GM12878 (cell line): ENCODE measurements around the gene LRRK1. TPM values are rescaled to one million over a fixed set of nuclear protein-coding genes. Genes with fewer than 3 reads are reported as not detected.

Experiments used
- ATAC-seq: fragments of 200-7000 bp; cut with Tn5 transposase; 3 replicates; pipeline ENCODE4 v1.9.1; 2020; ENCODE audit warnings: mild to moderate bottlenecking, moderate library complexity
- BruUV-seq: library from RNA; stranded (reverse); fragments of 400-500 nt; replicated peaks from 2 replicates; lab custom pipeline; 2021; lab: Mats Ljungman, UMichigan
- CTCF ChIA-PET: fragments of 300-600 bp; sonication (Branson Sonifier 250); formaldehyde crosslinking; extraction: SDS; loops from one replicate; lab custom pipeline; 2021; ENCODE audit warnings: inconsistent platforms; lab: Yijun Ruan, JAX
- POLR2A ChIA-PET: fragments of 350-600 bp; formaldehyde crosslinking; extraction: SDS; loops from one replicate; lab custom pipeline; 2021; ENCODE audit warnings: inconsistent platforms; lab: Charles Lee
- RAD21 ChIA-PET: fragments of 300-600 bp; sonication (Branson Sonifier 250); formaldehyde crosslinking; loops from one replicate; lab custom pipeline; 2023; ENCODE audit warnings: antibody characterized with exemption; ENCODE audit not compliant: unreplicated experiment; lab: Charles Lee
- SMC1A ChIA-PET: fragments of 300-600 bp; sonication (Branson Sonifier 250); formaldehyde crosslinking; loops from one replicate; lab custom pipeline; 2023; ENCODE audit not compliant: unreplicated experiment, uncharacterized antibody; lab: Charles Lee
- DNase-seq: peaks from one replicate; pipeline ENCODE4 v3.0.0-alpha.2; 2011; ENCODE audit warnings: low read depth, low spot score
- FAIRE-seq: peaks from 3 replicates; lab custom pipeline; 2011; peaks lifted over from hg19 to GRCh38; lab: Jason Lieb, UNC
- H2AFZ ChIP-seq: 2 replicates; pipeline ENCODE4 v1.6.0; 2011; ENCODE audit warnings: low read depth, low read length, control low read depth; ENCODE audit not compliant: control insufficient read depth
- H3K27ac ChIP-seq: 2 replicates; pipeline ENCODE4 v1.5.1; 2011; ENCODE audit warnings: control low read depth; ENCODE audit not compliant: control insufficient read depth, insufficient read depth
- H3K27me3 ChIP-seq, 2 experiments: replicated peaks in 1 of 2; 2 replicates each; pipeline versions ENCODE4 v1.6.0 to v1.6.1; 2011; ENCODE audit warnings: low read length in 1 of 2; ENCODE audit not compliant: control insufficient read depth in 2 of 2, insufficient read depth in 2 of 2
- H3K36me3 ChIP-seq, 2 experiments: 2 replicates each; pipeline ENCODE4 v1.5.1; 2011; ENCODE audit warnings: low read length in 1 of 2; ENCODE audit not compliant: control insufficient read depth in 2 of 2, insufficient read depth in 2 of 2
- H3K4me1 ChIP-seq: 2 replicates; pipeline ENCODE4 v1.6.1; 2011; ENCODE audit warnings: mild to moderate bottlenecking, low read length, moderate library complexity, mixed read lengths; ENCODE audit not compliant: control insufficient read depth, insufficient read depth
- H3K4me2 ChIP-seq: 2 replicates; pipeline ENCODE4 v1.6.0; 2011; ENCODE audit warnings: control low read depth; ENCODE audit not compliant: control insufficient read depth, insufficient read depth
- H3K4me3 ChIP-seq: fragments of 200-600 bp; sonication (generic); 2 replicates; pipeline ENCODE4 v1.5.1; 2016
- H3K79me2 ChIP-seq: 2 replicates; pipeline ENCODE4 v1.6.0; 2011; ENCODE audit warnings: low read length; ENCODE audit not compliant: control insufficient read depth, insufficient read depth
- H3K9ac ChIP-seq: 2 replicates; pipeline ENCODE4 v1.8.0; 2011; ENCODE audit warnings: low read length, control low read depth, mixed read lengths; ENCODE audit not compliant: control insufficient read depth, insufficient read depth
- H3K9me3 ChIP-seq: replicated peaks from 3 replicates; pipeline ENCODE4 v1.5.1; 2011; ENCODE audit warnings: mild to moderate bottlenecking, low read length; ENCODE audit not compliant: control insufficient read depth, insufficient read depth
- H4K20me1 ChIP-seq: 2 replicates; pipeline ENCODE4 v1.6.0; 2011; ENCODE audit not compliant: control insufficient read depth, insufficient read depth
- BACH1 ChIP-seq: fragments of 450-650 bp; IDR thresholded peaks from 2 replicates; pipeline ENCODE4 v1.6.1; 2017; ENCODE audit warnings: mild to moderate bottlenecking, borderline replicate concordance
- EZH2 ChIP-seq: IDR thresholded peaks from 2 replicates; pipeline ENCODE4 v1.6.1; 2012; ENCODE audit warnings: low read depth, mild to moderate bottlenecking, control low read depth, inconsistent platforms, low read length, borderline replicate concordance; ENCODE audit not compliant: control insufficient read depth
- KDM1A ChIP-seq: fragments of 200-600 bp; sonication (generic); IDR thresholded peaks from 2 replicates; pipeline ENCODE4 v1.6.1; 2016; ENCODE audit warnings: borderline replicate concordance
- MTA3 ChIP-seq: IDR thresholded peaks from 2 replicates; pipeline ENCODE4 v1.6.1; 2012; ENCODE audit warnings: low read length, inconsistent platforms, borderline replicate concordance
- SP1 ChIP-seq: IDR thresholded peaks from one replicate; pipeline ENCODE4 v1.6.1; 2011; ENCODE audit warnings: low read depth, low read length
- ZNF274 ChIP-seq: IDR thresholded peaks from one replicate; pipeline ENCODE4 v1.8.0; 2011; ENCODE audit not compliant: insufficient read length, insufficient read depth
- ZNF622 ChIP-seq: fragments of 450-650 bp; IDR thresholded peaks from 2 replicates; pipeline ENCODE4 v1.6.1; 2017; ENCODE audit warnings: mild to moderate bottlenecking, inconsistent platforms
- in situ Hi-C: fragments of 300-500 bp; cut with MboI; formaldehyde crosslinking; loops from 9 replicates; pipeline ENCODE4 v1.14.3; 2018; ENCODE audit warnings: mixed read lengths
- intact Hi-C: fragments of 100-400 bp; cut with micrococcal nuclease; formaldehyde crosslinking; loops from one replicate; pipeline ENCODE4 v1.14.2; 2022; ENCODE audit not compliant: unreplicated experiment
- polyA plus RNA-seq, 11 experiments: library from polyadenylated mRNA; depleted of rRNA in 4 of 11; unstranded in 6 of 11; stranded (reverse) in 5 of 11; fragments of >200 nt; fragmentation: Nextera tagmentation in 4 of 11; fragmentation: Illumina TruSeq in 1 of 11; extraction: Ambion mirVana in 4 of 11; extraction: Trizol in 1 of 11; gene quantifications; 1 replicate in 1 of 11; 2 replicates in 10 of 11; pipeline versions ENCODE4 v1.2.1 to v1.2.3, GENCODE V29; 2011 to 2016; ENCODE audit warnings: inconsistent platforms in 2 of 11, missing spikeins in 2 of 11, low read depth in 1 of 11
- total RNA-seq, 4 experiments: library from RNA; depleted of rRNA in 3 of 4; stranded (reverse); fragments of >200 nt in 3 of 4; fragmentation: Illumina TruSeq in 1 of 4; extraction: Trizol in 1 of 4; gene quantifications; 2 replicates each; pipeline versions ENCODE4 v1.2.1 to v1.2.3, GENCODE V29; 2013 to 2021

LRRK1 gene
- total and polyA plus RNA-seq, 10 of the 15 experiments (the other 5 are each of a cell fraction or from before 2014, with no cell fraction given): 2.2 to 58.3 (median 17.9) TPM

GRCh38 chr15:100934166-100934565 is 15.0 kb downstream of the LRRK1 start:
- intact Hi-C loops (no loop called here), in situ Hi-C loops (loop anchor here (25.0 kb wide), 1 partner anchor 1422 kb away; no protein-coding TSS in a partner anchor)
- peaks cover 63% of the 10 kb centered on the region for H3K4me1 ChIP-seq
- SMC1A ChIA-PET: interaction anchor here (0.7 to 2.5 kb wide), 7 partner anchors 9 to 72 kb away, joined by 3 to 11 read pairs (median 6); no protein-coding TSS in a partner anchor
- DNase-seq: no peak
- FAIRE-seq: no peak
- RAD21 ChIA-PET: interaction anchor here (0.7 to 2.3 kb wide), 9 partner anchors 9 to 1009 kb away, joined by 3 to 9 read pairs (median 4); no protein-coding TSS in a partner anchor
- H3K79me2 ChIP-seq: peaks cover 29% of the 10 kb centered on the region
- no peaks in the 10 kb centered on the region for H3K9me3 ChIP-seq
- peak overlapping the region; percentile 59 for H3K4me2 ChIP-seq
- POLR2A ChIA-PET: interaction anchor here (0.7 to 2.8 kb wide), 3 partner anchors 12 to 1614 kb away, joined by 4 to 17 read pairs (median 14); no protein-coding TSS in a partner anchor
- peak overlapping the region; percentile 12; the same call in 1 of the 2 replicates for H3K9ac ChIP-seq
- H2AFZ ChIP-seq: no peak overlapping the region
- H3K27ac ChIP-seq: peak overlapping the region; percentile 54
- H3K36me3 ChIP-seq: peaks cover 1 to 25% of the 10 kb centered on the region in 2 experiments
- ATAC-seq: no peak; the same call in 2 of the 3 replicates
- H3K4me3 ChIP-seq: no peak overlapping the region
- no peaks in the 10 kb centered on the region for H3K27me3 ChIP-seq
- TF ChIP-seq ZNF274: no peak
- TF ChIP-seq BACH1: no peak
- TF ChIP-seq KDM1A: no peak
- TF ChIP-seq EZH2: no peak
- TF ChIP-seq SP1: no peak
- TF ChIP-seq ZNF622: no peak
- TF ChIP-seq MTA3: no peak
- CTCF ChIA-PET: interaction anchor here (0.9 to 4.0 kb wide), 5 partner anchors 10 to 73 kb away, joined by 4 to 33 read pairs (median 12); partner anchors contain the start of gene LRRK1
- no TSS peak for BruUV-seq
- 0 out of 2 replicates have a peak, but pooled peaks cover 2% of the 10 kb centered on the region for H4K20me1 ChIP-seq
